Measurements from ENCODE around the gene HAUS8. TPM values are rescaled to one million over a fixed set of nuclear protein-coding genes. Genes with fewer than 3 reads are reported as not detected.

Gene HAUS8
- total and polyA plus RNA-seq, 2 experiments from 2014 or later, result 11.5 to 14.2 TPM

GRCh38 chr19:17078036-17078919 lies 3.0 kb upstream of the HAUS8 start:
- peak in 1 of 2 donors; percentile 48 for DNase-seq (ENCODE audit: low read depth in 1 of 2, low spot score in 1 of 2)
- Histone ChIP-seq H3K4me1 (ENCODE audit: low read depth) (peaks cover 17% of the 10 kb centered on the region), H3K9me3 (ENCODE audit: low read depth) (no peaks in the 10 kb centered on the region), H3K27me3 (no peaks in the 10 kb centered on the region), H3K4me3 (no peak overlapping the region), H3K36me3 (no peaks in the 10 kb centered on the region), H3K27ac (no peak overlapping the region)
- TF ChIP-seq, protein P1, sequence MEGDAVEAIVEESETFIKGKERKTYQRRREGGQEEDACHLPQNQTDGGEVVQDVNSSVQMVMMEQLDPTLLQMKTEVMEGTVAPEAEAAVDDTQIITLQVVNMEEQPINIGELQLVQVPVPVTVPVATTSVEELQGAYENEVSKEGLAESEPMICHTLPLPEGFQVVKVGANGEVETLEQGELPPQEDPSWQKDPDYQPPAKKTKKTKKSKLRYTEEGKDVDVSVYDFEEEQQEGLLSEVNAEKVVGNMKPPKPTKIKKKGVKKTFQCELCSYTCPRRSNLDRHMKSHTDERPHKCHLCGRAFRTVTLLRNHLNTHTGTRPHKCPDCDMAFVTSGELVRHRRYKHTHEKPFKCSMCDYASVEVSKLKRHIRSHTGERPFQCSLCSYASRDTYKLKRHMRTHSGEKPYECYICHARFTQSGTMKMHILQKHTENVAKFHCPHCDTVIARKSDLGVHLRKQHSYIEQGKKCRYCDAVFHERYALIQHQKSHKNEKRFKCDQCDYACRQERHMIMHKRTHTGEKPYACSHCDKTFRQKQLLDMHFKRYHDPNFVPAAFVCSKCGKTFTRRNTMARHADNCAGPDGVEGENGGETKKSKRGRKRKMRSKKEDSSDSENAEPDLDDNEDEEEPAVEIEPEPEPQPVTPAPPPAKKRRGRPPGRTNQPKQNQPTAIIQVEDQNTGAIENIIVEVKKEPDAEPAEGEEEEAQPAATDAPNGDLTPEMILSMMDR (IDR thresholded peaks at IDR 0.05; ENCODE audit: low read depth, low read length), result no peak

- no peaks in the 10 kb centered on the region for H3K36me3 ChIP-seq
- no peaks in the 10 kb centered on the region for H3K27me3 ChIP-seq
- H3K4me3 ChIP-seq, result no peak overlapping the region
- no peaks in the 10 kb centered on the region for H3K9me3 ChIP-seq (ENCODE audit: low read depth)
- DNase-seq (ENCODE audit: low read depth in 1 of 2, low spot score in 1 of 2), result no peak
- no peak overlapping the region for H3K27ac ChIP-seq
- H3K4me1 ChIP-seq (ENCODE audit: low read depth), result peaks cover 17% of the 10 kb centered on the region
- TF ChIP-seq, protein P1 (IDR thresholded peaks at IDR 0.05; ENCODE audit: low read depth, low read length), result no peak
These were observed 2.3 kb upstream of the HAUS8 start for GRCh38 chr19:17077447-17078028.

DNA sequence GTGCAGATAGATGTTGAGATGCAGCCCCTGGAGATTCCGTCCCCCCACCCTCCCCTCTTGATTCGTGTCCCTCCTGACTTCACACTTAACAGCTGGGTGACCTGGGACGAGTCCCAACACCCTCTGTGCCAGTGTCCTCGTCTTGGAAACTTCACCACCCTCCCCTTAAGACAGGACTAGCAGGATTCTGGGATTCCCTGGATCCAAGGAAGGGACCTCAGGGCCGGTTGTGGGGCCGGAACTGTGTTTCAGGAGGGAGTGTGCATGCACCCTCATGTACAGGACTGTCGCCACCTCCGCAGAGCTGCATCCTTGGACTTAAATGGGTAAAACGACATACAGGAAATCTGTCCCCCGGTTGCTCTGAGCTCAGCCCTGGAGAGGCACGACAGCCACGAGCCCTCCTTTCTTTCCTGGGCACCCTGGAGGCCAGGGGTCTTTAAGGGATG lies 1.3 kb upstream of the HAUS8 start:
- no peak for DNase-seq (ENCODE audit: low read depth in 1 of 2, low spot score in 1 of 2)
- H3K36me3 ChIP-seq, result no peaks in the 10 kb centered on the region
- no peak overlapping the region for H3K27ac ChIP-seq
- peak overlapping the region; percentile 88 for H3K4me3 ChIP-seq
- TF ChIP-seq, protein P1 (IDR thresholded peaks at IDR 0.05; ENCODE audit: low read depth, low read length), result no peak
- no peaks in the 10 kb centered on the region for H3K9me3 ChIP-seq (ENCODE audit: low read depth)
- no peaks in the 10 kb centered on the region for H3K27me3 ChIP-seq
- H3K4me1 ChIP-seq (ENCODE audit: low read depth), result peaks cover 11% of the 10 kb centered on the region

- Histone ChIP-seq H3K27me3 (no peaks in the 10 kb centered on the region), H3K9me3 (ENCODE audit: low read depth) (no peaks in the 10 kb centered on the region), H3K4me3 (peak overlapping the region; percentile 88), H3K36me3 (no peaks in the 10 kb centered on the region), H3K4me1 (ENCODE audit: low read depth) (peaks cover 11% of the 10 kb centered on the region), H3K27ac (no peak overlapping the region)
- peak; percentile 31 to 36 for DNase-seq (ENCODE audit: low read depth in 1 of 2, low spot score in 1 of 2)
- TF ChIP-seq, protein P1 (IDR thresholded peaks at IDR 0.05; ENCODE audit: low read depth, low read length), result no peak
These were observed 751 bp upstream of the HAUS8 start for GRCh38 chr19:17075864-17076542.

DNA sequence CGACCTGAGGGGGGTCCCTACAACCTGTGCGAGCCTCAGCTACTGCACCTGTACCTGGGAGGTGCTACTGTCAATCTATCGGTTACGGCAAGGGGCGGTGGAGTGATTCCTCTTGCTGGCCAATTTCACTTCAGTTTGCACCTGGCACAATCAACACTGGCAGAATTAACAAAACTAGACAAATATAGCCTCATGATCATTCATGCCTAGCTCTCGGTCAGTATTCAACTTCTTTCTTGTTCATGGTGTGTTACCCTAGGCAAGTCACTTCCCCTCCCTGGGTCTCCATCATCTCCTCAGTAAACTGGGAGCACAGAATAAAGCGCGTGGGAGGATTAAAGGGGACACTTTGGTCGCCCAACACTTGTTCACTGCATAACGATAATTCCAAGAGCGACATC lies 618 bp downstream of the HAUS8 start:
- H3K27ac ChIP-seq, result peak overlapping the region; percentile 19

More for the DNA sequence above, 618 bp downstream of the HAUS8 start:
- Histone ChIP-seq H3K4me3 (peak overlapping the region; percentile 44), H3K4me1 (ENCODE audit: low read depth) (peaks cover 11% of the 10 kb centered on the region), H3K27me3 (no peaks in the 10 kb centered on the region), H3K36me3 (no peaks in the 10 kb centered on the region), H3K9me3 (ENCODE audit: low read depth) (no peaks in the 10 kb centered on the region)
- TF ChIP-seq, protein P1 (IDR thresholded peaks at IDR 0.05; ENCODE audit: low read depth, low read length), result no peak
- no peak for DNase-seq (ENCODE audit: low read depth in 1 of 2, low spot score in 1 of 2)
